GM19023 (cell line): ENCODE data around the gene FAM168A.

Experiments
- ATAC-seq: cut with Tn5 transposase; IDR thresholded peaks from one replicate; pipeline ENCODE4 v1.9.1; 2021; ENCODE audit warnings: mild to moderate bottlenecking, moderate library complexity; ENCODE audit not compliant: unreplicated experiment

The FAM168A gene

DNA sequence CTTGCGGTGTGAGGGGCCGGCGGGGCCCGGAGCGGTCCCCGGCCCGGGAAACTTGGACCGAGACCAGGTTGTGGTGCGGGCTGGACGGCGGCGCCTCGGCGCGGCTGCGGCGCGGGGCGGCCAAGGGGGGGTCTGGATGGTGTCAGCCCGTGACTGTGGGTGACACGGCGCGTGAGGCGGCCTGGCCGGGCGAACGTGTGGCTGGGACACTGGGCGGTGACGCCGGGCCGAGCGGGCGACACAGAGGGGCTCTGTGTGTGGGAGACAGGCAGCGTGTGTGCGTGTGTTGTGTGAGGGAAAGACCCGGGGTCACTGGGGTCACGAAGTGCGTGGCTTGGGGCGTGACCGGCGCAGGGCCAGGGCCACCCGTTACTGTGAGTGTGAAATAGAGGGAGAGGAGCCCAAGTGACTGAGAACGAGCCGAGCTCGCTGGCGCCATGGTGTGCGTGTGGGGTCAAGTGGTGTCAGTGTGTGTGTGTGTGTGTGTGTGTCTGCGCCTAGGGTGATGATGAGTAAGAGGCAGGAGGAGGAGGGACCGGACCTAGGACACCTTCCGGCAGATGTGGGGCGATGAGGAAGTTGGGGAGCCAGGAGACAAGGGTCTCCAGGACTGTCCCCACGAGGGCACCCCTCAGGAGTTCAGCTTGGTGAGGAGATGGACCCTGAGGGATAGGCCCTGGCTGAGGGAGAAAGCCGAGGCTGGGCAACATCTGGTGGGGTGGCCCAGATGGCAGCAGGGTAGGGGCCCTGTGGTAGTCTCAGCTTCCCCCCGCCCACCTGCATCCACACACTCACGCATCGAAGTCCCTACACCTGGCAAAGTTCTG lies 220.9 kb downstream of the FAM168A start:
- peak; percentile 23 for ATAC-seq

DNA sequence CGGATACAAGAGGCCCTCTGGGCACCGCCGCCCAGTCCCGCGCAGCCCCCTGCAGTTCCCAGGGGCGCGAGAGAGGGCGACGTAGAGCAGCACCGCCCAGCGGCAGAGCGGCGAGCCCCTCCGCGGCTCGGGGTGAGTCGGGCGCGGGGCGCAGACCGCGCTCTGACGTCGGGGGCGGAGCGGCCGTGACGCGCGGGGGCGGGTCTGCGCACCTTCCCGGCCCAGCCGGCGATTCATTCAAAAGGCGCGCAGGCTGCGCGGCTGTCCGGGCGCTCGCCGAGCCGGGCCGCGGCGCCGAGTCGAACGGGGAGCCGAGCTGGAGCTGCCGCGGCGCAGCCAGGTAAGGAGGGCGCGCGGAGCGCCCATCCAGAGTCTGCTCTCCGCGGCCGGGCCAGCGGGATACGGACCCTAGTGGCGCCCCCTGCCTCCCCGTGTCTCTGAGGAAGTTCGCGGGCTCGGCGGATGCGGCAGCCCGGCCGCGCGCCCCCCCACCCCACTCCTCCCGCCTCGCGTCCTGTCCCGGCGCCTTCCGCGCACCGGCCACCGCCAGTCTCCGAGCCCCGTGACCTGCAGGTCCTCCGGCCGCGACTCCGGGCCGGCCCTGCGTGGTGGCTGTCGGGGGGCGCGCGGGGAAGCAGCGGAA lies 221.6 kb downstream of the FAM168A start, which contains the start of gene RELT:
TSS of gene RELT (plus strand) at position 240 of the 643 bp plus-strand sequence. CDS start 12,738 bp downstream, outside the sequence.
- peak; percentile 75 for ATAC-seq

DNA sequence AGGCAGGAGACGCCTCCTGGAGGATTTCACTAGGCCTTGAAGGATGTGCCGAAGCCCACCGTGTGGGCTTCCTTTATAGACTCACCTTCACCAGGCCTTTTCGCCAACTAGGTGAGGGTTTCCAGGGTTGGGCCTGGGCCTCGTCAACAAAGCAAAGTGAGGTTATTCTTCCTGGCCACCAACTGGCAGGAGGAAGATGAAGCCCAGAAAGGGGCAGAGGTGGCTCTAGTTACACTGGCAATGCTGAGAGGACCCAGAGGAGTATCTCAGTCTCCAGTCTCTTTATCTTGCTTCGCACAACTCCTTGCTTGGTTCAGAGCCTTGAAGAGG lies 222.1 kb downstream of the FAM168A start:
- ATAC-seq: no peak

DNA sequence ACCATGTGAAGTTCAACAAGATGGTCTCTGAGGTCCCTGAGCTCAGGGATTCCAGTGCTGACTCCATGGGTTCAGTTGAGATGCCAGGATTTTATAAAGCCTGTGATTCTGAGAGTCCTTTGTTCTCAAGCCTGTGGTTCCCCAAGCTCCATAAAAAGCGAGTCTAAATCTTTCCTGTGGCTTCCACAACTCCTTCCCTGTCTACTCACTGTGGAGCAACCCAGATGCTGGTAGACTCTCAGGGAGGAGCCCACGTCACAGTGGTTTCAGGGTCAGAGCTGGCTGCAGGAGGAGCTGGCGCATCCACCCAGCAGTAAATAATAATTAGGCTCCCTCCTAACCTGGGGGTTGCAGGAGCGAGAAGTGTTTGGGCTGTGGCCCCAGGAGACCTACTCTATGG lies 223.8 kb downstream of the FAM168A start:
- ATAC-seq: no peak

DNA sequence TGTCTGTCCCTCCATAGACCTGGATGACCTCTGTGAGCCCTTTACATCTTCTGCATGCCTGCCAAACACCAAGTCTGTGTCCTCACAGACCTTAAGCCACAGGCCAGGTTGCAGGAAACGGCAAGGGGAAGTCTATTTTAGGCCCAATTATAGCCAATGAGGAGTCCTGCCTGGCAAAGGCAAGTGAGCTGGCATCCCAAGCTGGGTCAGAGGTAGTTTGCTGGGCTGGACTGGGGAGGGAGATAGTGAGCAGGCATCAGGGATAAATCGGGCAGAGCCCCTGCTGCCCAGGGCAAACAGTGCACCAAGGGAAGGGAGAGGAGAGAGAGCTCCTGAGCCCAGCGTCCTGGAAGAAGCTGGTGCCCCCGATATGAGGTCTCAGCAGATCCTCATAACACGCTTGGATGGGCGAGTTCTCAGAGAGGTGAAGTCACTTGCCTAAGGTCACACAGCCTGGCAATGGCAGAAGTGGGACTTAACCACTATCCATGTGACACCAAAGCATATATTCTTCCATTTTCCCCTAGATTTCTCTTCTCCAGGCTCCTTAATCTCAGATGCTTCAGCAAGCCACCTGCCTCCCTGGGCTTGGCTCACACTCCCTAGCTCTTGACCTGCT lies 225.4 kb downstream of the FAM168A start:
- ATAC-seq: no peak

DNA sequence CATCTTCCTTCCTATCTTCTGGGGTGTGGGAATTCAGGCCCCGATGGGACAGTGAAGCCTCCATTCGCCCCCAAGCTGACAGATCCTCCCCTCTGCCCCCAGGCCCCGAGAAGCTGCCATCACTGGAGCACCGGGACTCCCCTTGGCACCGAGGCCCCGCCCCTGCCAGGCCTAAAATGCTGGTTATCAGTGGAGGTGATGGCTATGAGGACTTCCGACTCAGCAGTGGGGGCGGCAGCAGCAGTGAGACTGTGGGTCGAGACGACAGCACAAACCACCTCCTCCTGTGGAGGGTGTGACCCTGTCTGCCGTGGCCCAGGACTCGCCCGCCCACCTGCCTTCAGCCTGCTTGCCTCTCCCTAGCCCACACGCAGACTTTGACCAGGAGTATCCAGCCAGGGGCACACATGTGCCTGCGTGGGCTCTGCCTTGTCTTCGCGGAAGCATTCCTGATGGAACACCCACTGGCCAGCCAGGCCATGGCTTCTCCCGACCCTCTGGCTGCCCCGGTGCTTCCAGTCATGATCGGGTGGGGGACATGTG lies 230.4 kb downstream of the FAM168A start:
- ATAC-seq: no peak

DNA sequence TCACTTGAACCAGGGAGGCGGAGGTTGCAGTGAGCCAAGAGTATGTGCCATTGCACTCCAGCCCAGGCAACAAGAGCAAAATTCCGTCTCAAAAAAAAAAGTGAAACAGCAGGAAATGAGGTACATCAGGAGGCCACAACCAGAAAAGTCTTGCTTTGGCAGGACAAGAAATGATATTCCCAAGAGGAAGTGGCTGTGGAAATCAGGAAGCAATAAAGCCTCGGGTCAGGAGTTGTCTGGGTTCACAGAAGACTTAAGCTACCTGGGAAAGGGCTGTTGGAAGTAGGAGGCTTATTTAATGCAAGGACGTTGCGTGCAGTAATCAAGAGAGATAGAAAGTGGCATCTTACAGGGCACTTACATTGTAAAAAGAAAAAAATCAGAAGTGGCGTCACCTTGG lies 231.0 kb downstream of the FAM168A start:
- no peak for ATAC-seq

DNA sequence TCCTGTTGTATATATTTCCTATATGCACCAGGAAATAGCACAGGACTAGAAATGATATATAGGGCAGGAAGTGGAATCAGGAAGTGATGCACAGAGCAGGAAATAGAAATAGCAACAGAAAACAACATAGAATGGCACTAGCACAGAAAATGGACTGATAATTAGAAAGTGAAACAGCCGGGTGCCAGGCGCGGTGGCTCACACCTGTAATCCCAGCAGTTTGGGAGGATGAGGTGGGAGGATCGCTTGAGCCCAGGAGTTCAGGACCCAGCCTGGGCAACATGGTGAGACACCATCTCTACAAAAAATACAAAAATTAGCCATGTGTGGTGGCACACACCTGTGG lies 231.7 kb downstream of the FAM168A start:
- no peak for ATAC-seq

DNA sequence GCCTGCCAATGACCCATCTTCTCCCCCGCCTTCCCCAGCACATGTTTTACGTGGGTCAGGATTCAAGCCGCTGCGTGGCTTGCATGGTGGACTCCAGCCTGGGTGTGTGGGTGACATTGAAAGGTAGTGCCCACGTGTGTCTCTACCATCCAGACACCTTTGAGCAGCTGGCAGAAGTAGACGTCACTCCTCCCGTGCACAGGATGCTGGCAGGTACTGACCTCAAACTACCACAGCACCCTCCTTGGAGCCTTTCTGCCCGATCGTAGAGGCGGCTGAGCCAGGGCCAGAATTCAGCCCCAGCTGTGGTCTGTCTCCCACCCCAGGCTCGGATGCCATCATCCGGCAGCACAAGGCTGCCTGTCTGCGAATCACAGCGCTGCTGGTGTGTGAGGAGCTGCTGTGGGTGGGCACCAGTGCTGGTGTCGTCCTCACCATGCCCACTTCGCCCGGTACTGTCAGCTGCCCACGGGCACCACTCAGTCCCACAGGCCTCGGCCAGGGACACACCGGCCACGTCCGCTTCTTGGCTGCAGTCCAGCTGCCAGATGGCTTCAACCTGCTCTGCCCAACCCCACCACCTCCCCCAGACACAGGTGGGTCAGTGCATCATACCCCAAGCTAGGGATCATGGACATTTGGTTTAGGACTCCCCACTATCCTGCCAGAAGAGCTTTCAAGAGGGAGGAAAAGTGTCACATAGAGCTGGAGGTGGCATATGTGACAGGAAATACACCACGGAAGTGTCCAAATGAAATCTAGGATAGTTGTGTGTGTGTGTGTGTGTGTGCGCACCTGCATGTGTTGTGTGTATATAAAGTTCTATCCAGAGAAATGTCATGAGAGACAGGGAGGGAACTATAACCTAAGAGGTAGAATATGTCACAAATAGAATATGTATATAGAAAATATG lies 232.3 kb downstream of the FAM168A start:
- no peak for ATAC-seq

DNA sequence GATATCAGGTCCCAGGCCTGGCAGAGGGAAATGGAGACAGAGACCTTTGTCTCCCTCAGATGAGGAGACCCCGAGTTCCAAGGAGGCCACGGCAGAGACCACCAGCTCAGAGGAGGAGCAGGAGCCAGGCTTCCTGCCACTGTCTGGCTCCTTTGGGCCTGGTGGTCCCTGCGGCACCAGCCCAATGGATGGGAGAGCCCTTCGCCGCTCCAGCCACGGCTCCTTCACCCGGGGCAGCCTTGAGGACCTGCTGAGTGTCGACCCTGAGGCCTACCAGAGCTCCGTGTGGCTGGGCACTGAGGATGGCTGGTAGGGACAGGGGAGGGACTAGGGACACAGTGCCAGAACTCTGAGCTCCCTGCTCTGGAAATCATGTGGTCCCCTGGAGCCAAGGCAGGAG lies 234.8 kb downstream of the FAM168A start:
- ATAC-seq: no peak

DNA sequence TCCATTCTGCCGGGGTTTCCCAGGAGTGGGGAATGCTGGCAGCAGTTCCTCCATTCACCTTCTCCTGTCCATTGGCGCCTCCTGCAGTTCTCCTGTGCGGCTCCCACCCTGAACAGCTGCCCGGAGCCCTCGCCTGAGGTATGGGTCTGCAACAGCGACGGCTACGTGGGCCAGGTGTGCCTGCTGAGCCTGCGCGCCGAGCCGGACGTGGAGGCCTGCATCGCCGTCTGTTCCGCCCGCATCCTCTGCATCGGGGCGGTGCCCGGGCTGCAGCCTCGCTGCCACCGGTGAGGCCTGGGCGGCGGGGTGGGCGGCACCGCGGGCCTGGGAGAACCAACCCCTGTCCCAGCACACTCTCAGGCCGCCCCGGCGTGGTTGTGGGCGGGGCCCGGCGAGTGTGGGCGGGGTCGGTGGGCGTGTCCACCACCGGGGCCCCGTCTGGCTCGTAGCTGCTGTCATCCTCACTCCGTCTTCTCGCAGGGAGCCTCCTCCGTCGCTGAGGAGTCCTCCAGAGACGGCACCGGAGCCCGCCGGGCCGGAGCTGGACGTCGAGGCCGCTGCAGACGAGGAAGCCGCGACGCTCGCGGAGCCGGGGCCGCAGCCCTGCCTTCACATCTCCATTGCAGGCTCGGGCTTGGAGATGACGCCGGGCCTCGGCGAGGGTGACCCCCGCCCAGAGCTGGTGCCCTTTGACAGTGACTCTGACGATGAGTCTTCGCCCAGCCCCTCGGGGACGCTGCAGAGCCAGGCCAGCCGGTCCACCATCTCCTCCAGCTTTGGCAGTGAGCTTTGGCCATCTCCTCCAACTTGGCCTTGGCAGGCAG lies 235.7 kb downstream of the FAM168A start:
- ATAC-seq: no peak

DNA sequence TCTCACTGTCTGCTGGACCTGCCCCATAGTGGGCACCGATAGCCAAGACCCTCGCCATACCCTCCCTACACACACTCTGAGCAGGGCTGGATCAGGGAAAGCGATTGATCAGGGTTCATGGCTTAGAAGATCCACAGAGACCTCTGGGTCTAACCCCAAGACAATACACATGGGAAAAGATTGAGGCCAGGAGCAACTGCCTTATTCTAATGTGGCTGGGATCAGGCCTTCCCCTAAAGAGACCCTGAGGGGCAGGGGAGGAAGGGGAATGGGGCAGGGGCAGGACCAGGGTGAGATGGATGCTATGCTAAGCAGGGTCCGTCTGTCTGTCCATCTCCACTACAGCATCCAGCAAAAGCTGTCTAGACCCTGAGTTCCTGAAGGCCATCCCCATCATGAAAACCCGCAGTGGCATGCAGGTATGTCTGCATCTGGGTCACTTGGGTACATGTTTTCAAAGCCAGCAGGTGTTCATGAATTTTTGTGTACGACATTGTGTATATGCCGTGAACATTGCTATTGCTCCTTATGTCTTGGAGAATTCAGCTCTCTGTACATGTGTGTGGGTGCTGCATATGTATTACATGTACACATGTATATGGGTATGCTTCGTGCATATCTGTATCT lies 237.1 kb downstream of the FAM168A start:
- no peak for ATAC-seq

DNA sequence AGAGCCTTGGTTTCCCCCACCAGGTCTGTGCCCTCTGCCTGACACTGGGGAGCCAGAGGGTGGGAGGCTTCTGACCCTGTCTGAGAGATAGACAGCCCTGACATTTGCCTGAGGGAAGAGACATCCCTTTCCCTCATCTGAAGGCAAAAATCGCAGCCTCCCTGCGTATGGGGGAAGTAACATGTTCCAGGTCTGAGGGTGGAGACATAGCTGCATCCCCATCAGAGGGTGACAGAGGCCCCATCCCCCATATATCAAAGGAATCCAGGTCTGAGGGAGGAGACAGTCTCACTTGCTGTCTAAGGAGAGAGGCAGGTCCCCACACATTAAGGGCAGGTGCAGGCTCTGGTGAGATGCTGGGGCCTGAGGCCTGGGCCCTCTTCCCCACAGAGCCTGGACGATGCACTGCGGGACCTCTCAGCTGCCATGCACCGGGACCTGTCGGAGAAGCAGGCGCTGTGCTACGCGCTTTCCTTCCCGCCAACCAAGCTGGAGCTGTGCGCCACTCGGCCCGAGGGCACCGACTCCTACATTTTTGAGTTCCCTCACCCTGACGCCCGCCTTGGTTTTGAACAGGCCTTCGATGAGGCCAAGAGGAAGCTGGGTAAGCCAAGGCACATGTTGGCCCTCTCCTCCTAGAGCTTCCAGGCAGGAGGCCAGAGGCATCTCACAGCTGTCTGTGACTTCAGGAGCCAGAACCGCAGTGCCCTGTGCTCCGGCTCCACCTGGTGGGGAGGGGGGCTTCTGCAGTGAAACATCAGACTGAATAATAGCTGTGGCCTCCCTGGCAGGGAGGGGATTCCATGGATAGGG lies 237.8 kb downstream of the FAM168A start:
- ATAC-seq: no peak

DNA sequence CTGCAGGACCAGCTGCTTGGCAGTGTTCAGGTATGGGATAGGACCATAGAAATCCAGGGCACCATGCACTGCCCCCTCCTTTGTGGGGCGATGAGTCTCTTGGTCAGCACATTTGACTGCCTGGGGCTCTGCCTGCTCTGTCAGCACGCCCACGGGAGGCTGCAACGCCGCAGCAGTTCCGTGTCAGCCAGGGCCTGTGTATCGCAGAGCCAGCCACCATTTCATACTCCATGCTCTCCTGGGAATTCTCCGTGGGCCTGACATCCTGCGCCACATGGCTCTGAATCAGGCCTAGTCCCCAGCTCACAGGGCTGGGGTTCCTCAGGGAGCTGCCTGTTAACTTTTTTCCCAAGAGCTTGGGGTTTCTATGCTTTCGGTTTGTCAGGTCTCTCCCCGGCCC lies 238.6 kb downstream of the FAM168A start:
- no peak for ATAC-seq

DNA sequence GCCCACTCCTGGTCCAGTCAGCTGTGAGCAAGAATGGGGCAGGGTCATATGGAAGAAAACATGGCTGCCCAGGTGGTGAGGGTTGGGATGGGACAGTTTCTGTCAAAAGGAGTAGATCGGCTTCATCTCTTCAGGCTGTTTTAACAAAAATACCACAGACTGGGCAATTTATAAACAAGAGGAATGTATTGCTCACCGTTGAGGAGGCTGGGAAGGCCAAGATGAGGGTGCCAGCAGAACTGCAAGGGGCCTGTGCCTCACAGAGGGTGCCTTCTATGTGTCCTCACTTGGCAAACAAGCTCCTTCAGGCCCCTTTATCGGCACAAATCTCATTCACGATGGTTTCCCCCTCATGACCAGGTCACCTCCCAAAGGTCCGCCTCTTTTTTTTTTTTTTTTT lies 239.8 kb downstream of the FAM168A start:
- no peak for ATAC-seq

DNA sequence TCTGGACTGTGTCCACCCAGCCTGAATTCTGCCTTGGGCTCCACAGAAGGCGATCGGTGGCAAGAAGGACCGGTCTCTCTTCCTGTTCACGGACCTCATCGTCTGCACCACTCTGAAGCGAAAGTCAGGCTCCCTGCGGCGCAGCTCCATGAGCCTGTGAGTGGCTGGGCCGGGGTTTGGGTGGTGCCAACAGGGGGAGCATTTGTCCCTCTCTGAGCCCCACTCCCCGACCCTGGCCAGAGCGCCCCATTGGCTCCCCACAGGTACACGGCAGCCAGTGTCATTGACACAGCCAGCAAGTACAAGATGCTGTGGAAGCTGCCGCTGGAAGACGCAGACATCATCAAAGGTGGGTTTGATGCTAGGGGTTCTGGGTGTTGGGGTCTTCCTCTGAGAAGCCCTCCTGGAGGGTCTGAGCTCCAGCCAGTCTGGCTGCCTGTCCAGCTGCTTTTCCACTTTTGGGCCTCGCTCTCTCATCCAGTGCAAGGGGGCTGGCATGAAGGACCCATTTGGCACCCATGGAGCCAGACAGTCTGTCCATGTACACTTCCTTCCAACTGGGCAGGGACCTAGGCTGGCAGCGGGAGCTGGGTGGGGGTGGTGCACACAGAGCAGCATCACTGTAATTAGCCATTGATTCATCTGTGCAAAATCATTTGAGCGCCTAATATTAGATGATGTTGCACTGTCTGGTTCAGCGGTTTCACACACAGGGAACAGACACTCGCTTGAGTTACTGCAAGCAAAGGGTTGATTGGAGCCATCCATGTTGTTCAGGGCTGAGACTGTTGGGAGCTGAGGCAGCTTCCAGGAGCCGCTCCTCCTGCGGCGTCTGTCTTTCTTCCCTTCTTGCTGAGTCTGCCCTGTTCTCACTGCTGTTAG lies 240.7 kb downstream of the FAM168A start:
- no peak for ATAC-seq

DNA sequence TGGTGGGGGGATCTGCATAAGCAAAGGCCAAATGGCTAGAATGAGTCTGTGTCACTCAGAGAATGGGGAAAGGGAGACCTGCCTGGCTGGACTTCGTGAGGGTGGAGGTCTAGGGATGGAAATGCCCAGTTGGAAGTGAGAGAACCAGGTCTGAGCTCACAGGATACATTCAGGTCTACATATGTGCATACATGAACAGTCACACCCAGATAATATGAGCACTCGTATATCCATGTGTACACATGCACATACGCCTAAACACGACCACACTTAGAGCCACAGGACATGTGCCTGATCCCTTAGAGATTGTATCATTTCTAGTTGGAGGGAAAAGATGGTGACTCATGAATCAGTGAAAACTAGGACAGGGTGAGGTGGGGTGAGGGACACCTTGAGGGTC lies 242.8 kb downstream of the FAM168A start:
- no peak for ATAC-seq

DNA sequence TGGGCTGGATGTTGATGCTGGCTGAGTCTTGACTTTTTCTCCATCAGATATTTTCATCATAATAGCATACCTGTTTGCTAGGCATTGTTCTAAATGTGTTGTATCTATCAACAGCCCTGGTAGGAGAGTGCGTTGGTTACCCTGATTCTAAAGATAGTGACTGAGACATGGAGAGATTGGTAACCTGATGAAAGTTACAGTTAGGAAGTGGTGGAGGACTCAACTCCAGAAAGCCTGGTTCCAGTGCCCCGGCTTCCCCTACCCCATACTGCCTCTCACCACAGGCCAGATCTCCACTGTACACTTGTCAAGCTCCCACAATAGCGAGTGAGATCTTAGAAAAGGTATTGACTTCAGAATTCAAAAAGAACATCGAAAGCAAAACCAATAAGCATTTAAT lies 244.5 kb downstream of the FAM168A start:
- no peak for ATAC-seq
